Sigmoid colon (tissue), 3 donors: Measurements from ENCODE around the gene IGF2R.

ENCODE experiments used
- CTCF ChIP-seq, 4 experiments: fragments of 450-650 bp in 3 of 4; fragments of 200-600 bp in 1 of 4; IDR thresholded peaks; one replicate each; pipeline ENCODE4 v1.5.1; 2016 to 2019; ENCODE audit warnings: antibody characterized with exemption in 4 of 4, mild to moderate bottlenecking in 3 of 4, moderate library complexity in 2 of 4
- POLR2A ChIP-seq, 2 donors: fragments of 450-650 bp; IDR thresholded peaks; one replicate each; pipeline ENCODE4 v1.6.1; 2016; ENCODE audit warnings: antibody characterized with exemption in 2 of 2, mild to moderate bottlenecking in 2 of 2, moderate library complexity in 2 of 2

GRCh38 chr6:160065200-160065599 is 96.3 kb downstream of the IGF2R start:
- TF ChIP-seq CTCF (IDR thresholded peaks at IDR 0.05) (no peak), POLR2A (IDR thresholded peaks at IDR 0.05) (no peak)
